K562 (cell line): ENCODE measurements around the gene ZNF816. TPM values are rescaled to one million over a fixed set of nuclear protein-coding genes. Genes with fewer than 3 reads are reported as not detected.

Experiments used
- BCL6 ChIP-seq: fragments of 250-450 bp; sonication (Bioruptor Pico); IDR thresholded peaks from 2 replicates; pipeline ENCODE4 v1.4.0; 2020
- BCOR ChIP-seq: fragments of 450-650 bp; IDR thresholded peaks from 2 replicates; pipeline ENCODE4 v1.6.1; 2016
- BMI1 ChIP-seq: fragments of 150-350 bp; IDR thresholded peaks from 2 replicates; pipeline ENCODE4 v1.6.1; 2014; ENCODE audit warnings: low read length
- BRCA1 ChIP-seq, 2 experiments: fragments of 450-650 bp in 1 of 2; sonication (generic) in 1 of 2; formaldehyde crosslinking in 1 of 2; IDR thresholded peaks; 2 replicates each; pipeline versions ENCODE4 v1.5.0 to v1.6.1; 2017 to 2020; ENCODE audit warnings: mild to moderate bottlenecking in 1 of 2, missing genetic modification reagents in 1 of 2
- CEBPG ChIP-seq, 3 experiments: fragments of 200-800 bp in 1 of 3; sonication (Bioruptor generic) in 1 of 3; sonication (generic) in 1 of 3; formaldehyde crosslinking in 1 of 3; IDR thresholded peaks in 2 of 3; conservative IDR thresholded peaks in 1 of 3; 2 replicates each; pipeline versions ENCODE4 v1.6.1 to v1.8.0; 2016 to 2022; ENCODE audit warnings: missing compliant biosample characterization in 2 of 3, missing genetic modification characterization in 2 of 3, mild to moderate bottlenecking in 1 of 3, missing genetic modification reagents in 1 of 3
- CHD4 ChIP-seq: fragments of 200-600 bp; sonication (generic); IDR thresholded peaks from 3 replicates; pipeline ENCODE4 v1.6.1; 2012; ENCODE audit warnings: low read depth, mild to moderate bottlenecking, mixed read lengths, low read length, inconsistent platforms; ENCODE audit not compliant: insufficient read depth, insufficient replicate concordance, poor library complexity, severe bottlenecking
- DNMT1 ChIP-seq: fragments of 450-650 bp; IDR thresholded peaks from 2 replicates; pipeline ENCODE4 v1.6.1; 2016; ENCODE audit warnings: antibody characterized with exemption, mild to moderate bottlenecking
- ETS2 ChIP-seq: IDR thresholded peaks from 2 replicates; pipeline ENCODE4 v1.6.1; 2016; ENCODE audit warnings: borderline replicate concordance, missing genetic modification characterization, mild to moderate bottlenecking, moderate library complexity, missing compliant biosample characterization; ENCODE audit not compliant: poor library complexity, severe bottlenecking
- GABPB2 ChIP-seq: fragments of 250-450 bp; sonication (Bioruptor Pico); conservative IDR thresholded peaks from 2 replicates; pipeline ENCODE4 v1.5.1; 2021; ENCODE audit warnings: mild to moderate bottlenecking
- IFI16 ChIP-seq: fragments of 250-450 bp; sonication (Bioruptor Pico); IDR thresholded peaks from 2 replicates; pipeline ENCODE4 v2.1.2; 2022; ENCODE audit warnings: mild to moderate bottlenecking, inconsistent platforms
- YY1 ChIP-seq, 3 experiments: IDR thresholded peaks; 2 replicates each; pipeline ENCODE4 v1.6.1; 2011; ENCODE audit warnings: low read length in 2 of 3, mild to moderate bottlenecking in 2 of 3, moderate library complexity in 2 of 3, borderline replicate concordance in 1 of 3, control low read depth in 1 of 3, low read depth in 1 of 3; ENCODE audit not compliant: insufficient read depth in 3 of 3, insufficient replicate concordance in 2 of 3, control insufficient read depth in 1 of 3, insufficient read length in 1 of 3; ENCODE audit errors: extremely low read depth in 1 of 3
- ZNF134 ChIP-seq: fragments of 250-450 bp; sonication (Bioruptor Pico); conservative IDR thresholded peaks from 2 replicates; pipeline ENCODE4 v1.4.0; 2020
- ZNF197 ChIP-seq: fragments of 200-800 bp; sonication (Bioruptor generic); IDR thresholded peaks from 2 replicates; pipeline ENCODE4 v1.6.1; 2016; ENCODE audit warnings: low read depth, missing genetic modification characterization, missing compliant biosample characterization
- ZNF239 ChIP-seq: fragments of 250-450 bp; sonication (Bioruptor Pico); IDR thresholded peaks from 2 replicates; pipeline ENCODE4 v1.4.0; 2020; ENCODE audit warnings: mild to moderate bottlenecking
- ZNF778 ChIP-seq: fragments of 450-650 bp; formaldehyde crosslinking; IDR thresholded peaks from 2 replicates; pipeline ENCODE4 v1.4.0; 2020; ENCODE audit warnings: mild to moderate bottlenecking, moderate library complexity
- polyA plus RNA-seq, 8 experiments: library from polyadenylated mRNA; depleted of rRNA in 4 of 8; stranded (reverse) in 5 of 8; unstranded in 3 of 8; fragments of >200 nt; fragmentation: Nextera tagmentation in 2 of 8; fragmentation: Illumina TruSeq in 1 of 8; extraction: Ambion mirVana in 2 of 8; extraction: Trizol in 1 of 8; gene quantifications; 2 replicates each; pipeline versions ENCODE4 v1.2.1 to v1.2.3, GENCODE V29; 2011 to 2014; ENCODE audit warnings: inconsistent platforms in 1 of 8, missing spikeins in 1 of 8
- total RNA-seq, 7 experiments: library from RNA; depleted of rRNA in 6 of 7; stranded (reverse); fragments of >200 nt in 6 of 7; fragmentation: Illumina TruSeq in 2 of 7; extraction: Trizol in 2 of 7; gene quantifications; 2 replicates each; pipeline versions ENCODE4 v1.2.1 to v1.2.3, GENCODE V29; 2011 to 2021; ENCODE audit warnings: low replicate concordance in 1 of 7
- TF ChIP-seq, protein P1 (sequence below), 2 experiments: fragments of 450-650 bp in 1 of 2; sonication (generic) in 1 of 2; formaldehyde crosslinking in 1 of 2; IDR thresholded peaks in 1 of 2; conservative IDR thresholded peaks in 1 of 2; 2 replicates each; pipeline versions ENCODE4 v1.6.1 to v1.8.1; 2016 to 2023; ENCODE audit warnings: mild to moderate bottlenecking in 2 of 2, moderate library complexity in 2 of 2, inconsistent platforms in 1 of 2, missing genetic modification reagents in 1 of 2
- TF ChIP-seq, protein P2 (sequence below): fragments of 250-450 bp; sonication (Bioruptor Pico); IDR thresholded peaks from 2 replicates; pipeline ENCODE4 v1.5.0; 2022; ENCODE audit warnings: mild to moderate bottlenecking
- TF ChIP-seq, protein P3 (sequence below), 2 experiments: fragments of 450-650 bp in 1 of 2; IDR thresholded peaks; 2 replicates each; pipeline ENCODE4 v1.6.1; 2011 to 2017; ENCODE audit warnings: low read depth in 2 of 2, antibody characterized with exemption in 1 of 2, borderline replicate concordance in 1 of 2, low read length in 1 of 2, mild to moderate bottlenecking in 1 of 2, mixed read lengths in 1 of 2; ENCODE audit not compliant: control insufficient read depth in 1 of 2

ZNF816 gene
- total and polyA plus RNA-seq, 9 of the 15 experiments (the other 6 are each of a cell fraction or from before 2014, with no cell fraction given), result 8.6 to 23.4 (median 13.0) TPM

DNA sequence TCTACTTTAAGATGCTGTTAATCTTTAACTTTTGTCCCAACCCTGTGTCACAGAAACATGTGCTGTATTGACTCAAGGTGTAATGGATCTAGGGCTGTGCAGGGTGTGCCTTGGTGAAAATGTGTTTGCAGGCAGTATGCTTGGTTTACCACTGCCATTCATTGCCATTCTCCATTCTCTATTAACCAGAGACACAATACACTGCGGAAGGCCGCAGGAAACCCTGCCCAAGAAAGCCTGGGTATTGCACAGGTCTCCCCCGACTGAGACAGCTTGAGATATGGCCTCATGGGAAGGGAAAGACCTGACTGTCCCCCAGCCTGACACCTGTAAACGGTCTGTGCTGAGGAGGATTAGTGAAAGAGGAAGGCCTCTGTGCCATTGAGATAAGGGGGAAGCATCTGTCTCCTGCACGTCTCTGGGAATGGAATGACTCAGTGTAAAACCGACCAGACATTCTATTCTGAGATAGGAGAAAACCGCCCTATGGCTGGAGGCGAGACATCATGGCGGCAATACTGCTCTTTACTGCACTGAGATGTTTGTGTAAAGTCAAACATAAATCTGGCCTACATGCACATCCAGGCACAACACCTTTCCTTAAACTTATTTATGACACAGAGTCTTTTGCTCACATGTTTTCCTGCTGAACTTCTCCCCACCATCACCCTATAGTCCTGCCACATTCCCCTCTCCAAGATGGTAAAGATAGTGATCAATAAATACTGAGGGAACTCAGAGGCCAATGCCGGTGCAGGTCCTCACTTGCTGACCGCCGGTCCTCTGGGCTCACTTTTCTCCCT, 26.3 kb downstream of the ZNF816 start (continued):
- no peak for TF ChIP-seq DNMT1
- 0 out of 2 replicates have a peak, but pooled peaks have one; percentile 44 for TF ChIP-seq CEBPG (CRISPR knock-in tag; IDR thresholded peaks at IDR 0.05)
- no peak for TF ChIP-seq CEBPG (tag; conservative IDR thresholded peaks at IDR 0.05 in 1 of 2, IDR thresholded peaks at IDR 0.05 in 1 of 2)
- peak; percentile 87 for TF ChIP-seq ZNF197 (CRISPR knock-in tag)
- TF ChIP-seq, protein P1, sequence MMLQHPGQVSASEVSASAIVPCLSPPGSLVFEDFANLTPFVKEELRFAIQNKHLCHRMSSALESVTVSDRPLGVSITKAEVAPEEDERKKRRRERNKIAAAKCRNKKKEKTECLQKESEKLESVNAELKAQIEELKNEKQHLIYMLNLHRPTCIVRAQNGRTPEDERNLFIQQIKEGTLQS (IDR thresholded peaks at IDR 0.05), result peak; percentile 87
- TF ChIP-seq, protein P1 (CRISPR knock-in tag; conservative IDR thresholded peaks at IDR 0.05), result 0 out of 2 replicates have a peak, but pooled peaks have one; percentile 24
- TF ChIP-seq BMI1, result no peak
- no peak for TF ChIP-seq ZNF778 (CRISPR knock-in tag)
- TF ChIP-seq ETS2, result no peak
- 0 out of 2 replicates have a peak, but pooled peaks have one; percentile 37 for TF ChIP-seq ZNF134 (CRISPR knock-in tag)
- no peak for TF ChIP-seq BRCA1 (IDR thresholded peaks at IDR 0.05)
- TF ChIP-seq BRCA1 (CRISPR knock-in tag; IDR thresholded peaks at IDR 0.05), result no peak
- TF ChIP-seq ZNF239, result peak; percentile 71
- peak; percentile 35 to 85 (median 44) for TF ChIP-seq YY1 (IDR thresholded peaks at IDR 0.05; ENCODE audit: borderline replicate concordance in 1 of 3, control insufficient read depth in 1 of 3, extremely low read depth in 1 of 3, insufficient read depth in 3 of 3, insufficient read length in 1 of 3, insufficient replicate concordance in 2 of 3, low read depth in 1 of 3, low read length in 2 of 3)
- TF ChIP-seq BCOR, result peak; percentile 87
- peak; percentile 40; the same call in 1 of the 2 replicates for TF ChIP-seq IFI16
- no peak for TF ChIP-seq GABPB2 (CRISPR knock-in tag)
- TF ChIP-seq, protein P2, sequence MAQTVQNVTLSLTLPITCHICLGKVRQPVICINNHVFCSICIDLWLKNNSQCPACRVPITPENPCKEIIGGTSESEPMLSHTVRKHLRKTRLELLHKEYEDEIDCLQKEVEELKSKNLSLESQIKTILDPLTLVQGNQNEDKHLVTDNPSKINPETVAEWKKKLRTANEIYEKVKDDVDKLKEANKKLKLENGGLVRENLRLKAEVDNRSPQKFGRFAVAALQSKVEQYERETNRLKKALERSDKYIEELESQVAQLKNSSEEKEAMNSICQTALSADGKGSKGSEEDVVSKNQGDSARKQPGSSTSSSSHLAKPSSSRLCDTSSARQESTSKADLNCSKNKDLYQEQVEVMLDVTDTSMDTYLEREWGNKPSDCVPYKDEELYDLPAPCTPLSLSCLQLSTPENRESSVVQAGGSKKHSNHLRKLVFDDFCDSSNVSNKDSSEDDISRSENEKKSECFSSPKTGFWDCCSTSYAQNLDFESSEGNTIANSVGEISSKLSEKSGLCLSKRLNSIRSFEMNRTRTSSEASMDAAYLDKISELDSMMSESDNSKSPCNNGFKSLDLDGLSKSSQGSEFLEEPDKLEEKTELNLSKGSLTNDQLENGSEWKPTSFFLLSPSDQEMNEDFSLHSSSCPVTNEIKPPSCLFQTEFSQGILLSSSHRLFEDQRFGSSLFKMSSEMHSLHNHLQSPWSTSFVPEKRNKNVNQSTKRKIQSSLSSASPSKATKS (CRISPR knock-in tag), result 0 out of 2 replicates have a peak, but pooled peaks have one; percentile 34
- TF ChIP-seq, protein P3, sequence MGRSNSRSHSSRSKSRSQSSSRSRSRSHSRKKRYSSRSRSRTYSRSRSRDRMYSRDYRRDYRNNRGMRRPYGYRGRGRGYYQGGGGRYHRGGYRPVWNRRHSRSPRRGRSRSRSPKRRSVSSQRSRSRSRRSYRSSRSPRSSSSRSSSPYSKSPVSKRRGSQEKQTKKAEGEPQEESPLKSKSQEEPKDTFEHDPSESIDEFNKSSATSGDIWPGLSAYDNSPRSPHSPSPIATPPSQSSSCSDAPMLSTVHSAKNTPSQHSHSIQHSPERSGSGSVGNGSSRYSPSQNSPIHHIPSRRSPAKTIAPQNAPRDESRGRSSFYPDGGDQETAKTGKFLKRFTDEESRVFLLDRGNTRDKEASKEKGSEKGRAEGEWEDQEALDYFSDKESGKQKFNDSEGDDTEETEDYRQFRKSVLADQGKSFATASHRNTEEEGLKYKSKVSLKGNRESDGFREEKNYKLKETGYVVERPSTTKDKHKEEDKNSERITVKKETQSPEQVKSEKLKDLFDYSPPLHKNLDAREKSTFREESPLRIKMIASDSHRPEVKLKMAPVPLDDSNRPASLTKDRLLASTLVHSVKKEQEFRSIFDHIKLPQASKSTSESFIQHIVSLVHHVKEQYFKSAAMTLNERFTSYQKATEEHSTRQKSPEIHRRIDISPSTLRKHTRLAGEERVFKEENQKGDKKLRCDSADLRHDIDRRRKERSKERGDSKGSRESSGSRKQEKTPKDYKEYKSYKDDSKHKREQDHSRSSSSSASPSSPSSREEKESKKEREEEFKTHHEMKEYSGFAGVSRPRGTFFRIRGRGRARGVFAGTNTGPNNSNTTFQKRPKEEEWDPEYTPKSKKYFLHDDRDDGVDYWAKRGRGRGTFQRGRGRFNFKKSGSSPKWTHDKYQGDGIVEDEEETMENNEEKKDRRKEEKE (IDR thresholded peaks at IDR 0.05; ENCODE audit: borderline replicate concordance in 1 of 2, control insufficient read depth in 1 of 2, low read depth in 2 of 2, low read length in 1 of 2), result no peak
- TF ChIP-seq BCL6, result peak; percentile 57; the same call in 1 of the 2 replicates
- TF ChIP-seq CHD4, result no peak
